PC-3 (cell line): ENCODE measurements around the gene POLR2E.

Experiments
- CTCF ChIP-seq: fragments of 300-600 bp; sonication (generic); conservative IDR thresholded peaks from 2 replicates; pipeline ENCODE4 v1.5.1; 2017; ENCODE audit warnings: antibody characterized with exemption, low read depth, mild to moderate bottlenecking, low read length
- EZH2 ChIP-seq: fragments of 300-600 bp; sonication (generic); IDR thresholded peaks from one replicate; pipeline ENCODE4 v1.6.1; 2017; ENCODE audit warnings: antibody characterized with exemption, mild to moderate bottlenecking, low read length; ENCODE audit not compliant: unreplicated experiment
- EZH2phosphoT487 ChIP-seq: fragments of 300-600 bp; sonication (generic); IDR thresholded peaks from 2 replicates; pipeline ENCODE4 v1.6.1; 2018; ENCODE audit warnings: mild to moderate bottlenecking, antibody characterized with exemption, low read length, borderline replicate concordance

DNA sequence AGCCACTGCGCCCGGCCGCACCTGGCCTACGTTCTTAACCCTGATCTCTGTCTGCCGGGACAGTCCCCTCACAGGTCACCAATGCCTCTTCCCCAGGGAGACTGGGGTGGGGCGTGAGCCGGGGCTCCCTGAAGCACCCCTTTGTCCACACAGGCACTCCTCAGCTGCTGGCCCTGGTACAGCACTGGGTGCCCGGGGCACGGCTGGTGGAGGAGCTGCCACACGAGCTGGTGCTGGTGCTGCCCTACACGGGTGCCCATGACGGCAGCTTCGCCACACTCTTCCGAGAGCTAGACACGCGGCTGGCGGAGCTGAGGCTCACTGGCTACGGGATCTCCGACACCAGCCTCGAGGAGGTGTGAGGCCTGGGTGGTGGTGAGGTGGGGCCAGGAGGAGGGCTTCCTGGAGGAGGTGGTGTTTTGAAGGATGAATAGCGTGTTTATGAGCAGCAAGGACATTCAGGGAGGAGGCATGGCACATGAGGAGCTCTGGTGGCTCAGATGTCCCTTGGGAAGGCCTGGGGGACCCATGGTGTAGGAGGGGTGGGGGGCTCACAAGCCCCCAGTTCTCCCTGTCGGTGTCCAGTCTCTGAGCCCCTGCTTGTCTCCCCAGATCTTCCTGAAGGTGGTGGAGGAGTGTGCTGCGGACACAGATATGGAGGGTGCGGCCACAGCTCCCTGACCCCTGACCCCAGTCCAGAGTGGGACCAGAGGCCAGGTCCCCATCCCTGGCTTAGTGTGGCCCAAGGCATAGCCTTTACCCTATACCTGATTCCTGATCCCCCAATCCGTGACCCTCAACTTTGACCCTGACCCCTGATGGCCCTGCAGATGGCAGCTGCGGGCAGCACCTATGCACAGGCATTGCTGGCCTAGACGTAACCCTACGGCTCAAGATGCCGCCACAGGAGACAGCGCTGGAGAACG, 41.7 kb downstream of the POLR2E start:
- no peak for TF ChIP-seq EZH2phosphoT487
- no peak for TF ChIP-seq CTCF
- TF ChIP-seq EZH2: no peak
